Measurements from ENCODE around the gene CBFB. TPM values are rescaled to one million over a fixed set of nuclear protein-coding genes. Genes with fewer than 3 reads are reported as not detected.

The CBFB gene
- total RNA-seq, 1 experiment from 2014 or later = 185 TPM

DNA sequence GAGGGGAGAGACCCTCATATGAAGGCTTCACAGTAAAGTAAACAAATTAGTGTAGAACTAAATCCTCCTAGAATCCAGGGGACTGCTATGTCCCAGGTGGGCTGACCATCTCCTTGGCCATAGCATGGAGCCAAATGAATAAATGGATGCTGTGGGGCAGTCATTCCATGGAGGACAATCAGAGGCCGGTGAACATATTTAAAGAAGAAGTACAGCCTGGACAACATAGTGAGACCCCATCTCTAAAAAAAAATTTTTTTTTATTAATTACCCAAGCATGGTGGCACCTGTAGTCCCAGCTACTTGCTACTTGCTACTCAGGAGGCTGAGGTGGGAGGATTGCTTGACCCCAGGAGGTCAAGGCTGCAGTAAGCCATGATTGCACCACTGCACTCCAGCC is 5.3 kb upstream of the CBFB start:
- Histone ChIP-seq H3K27ac (ENCODE audit: low read depth, low read length, poor library complexity, severe bottlenecking) (no peak overlapping the region), H3K4me3 (ENCODE audit: low read depth, low read length, poor library complexity, severe bottlenecking) (no peak overlapping the region), H3K4me1 (ENCODE audit: insufficient read depth, low read length, poor library complexity, severe bottlenecking) (peaks cover 14% of the 10 kb centered on the region), H3K36me3 (ENCODE audit: insufficient read depth, low read length, poor library complexity, severe bottlenecking) (no peaks in the 10 kb centered on the region), H3K9me3 (ENCODE audit: low read depth, low read length, poor library complexity, severe bottlenecking) (no peaks in the 10 kb centered on the region), H3K27me3 (replicated peaks; ENCODE audit: insufficient read depth, low read depth, low read length, poor library complexity) (no peaks in the 10 kb centered on the region)
- POLR2A ChIA-PET (ENCODE audit: low non-redundant PET) = no interaction called here
- CTCF ChIA-PET = no interaction called here
- DNase-seq (ENCODE audit: low spot score) = no peak
- no peak for TF ChIP-seq EZH2 (IDR thresholded peaks at IDR 0.05; ENCODE audit: borderline replicate concordance, low read depth, low read length, poor library complexity, severe bottlenecking)
- TF ChIP-seq, protein P1, sequence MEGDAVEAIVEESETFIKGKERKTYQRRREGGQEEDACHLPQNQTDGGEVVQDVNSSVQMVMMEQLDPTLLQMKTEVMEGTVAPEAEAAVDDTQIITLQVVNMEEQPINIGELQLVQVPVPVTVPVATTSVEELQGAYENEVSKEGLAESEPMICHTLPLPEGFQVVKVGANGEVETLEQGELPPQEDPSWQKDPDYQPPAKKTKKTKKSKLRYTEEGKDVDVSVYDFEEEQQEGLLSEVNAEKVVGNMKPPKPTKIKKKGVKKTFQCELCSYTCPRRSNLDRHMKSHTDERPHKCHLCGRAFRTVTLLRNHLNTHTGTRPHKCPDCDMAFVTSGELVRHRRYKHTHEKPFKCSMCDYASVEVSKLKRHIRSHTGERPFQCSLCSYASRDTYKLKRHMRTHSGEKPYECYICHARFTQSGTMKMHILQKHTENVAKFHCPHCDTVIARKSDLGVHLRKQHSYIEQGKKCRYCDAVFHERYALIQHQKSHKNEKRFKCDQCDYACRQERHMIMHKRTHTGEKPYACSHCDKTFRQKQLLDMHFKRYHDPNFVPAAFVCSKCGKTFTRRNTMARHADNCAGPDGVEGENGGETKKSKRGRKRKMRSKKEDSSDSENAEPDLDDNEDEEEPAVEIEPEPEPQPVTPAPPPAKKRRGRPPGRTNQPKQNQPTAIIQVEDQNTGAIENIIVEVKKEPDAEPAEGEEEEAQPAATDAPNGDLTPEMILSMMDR (conservative IDR thresholded peaks at IDR 0.05; ENCODE audit: low read depth, low read length) = no peak
- intact Hi-C loops (cut with micrococcal nuclease; ENCODE audit: unreplicated experiment) = no loop called here
- no TSS peak for BruUV-seq (replicated peaks)

DNA sequence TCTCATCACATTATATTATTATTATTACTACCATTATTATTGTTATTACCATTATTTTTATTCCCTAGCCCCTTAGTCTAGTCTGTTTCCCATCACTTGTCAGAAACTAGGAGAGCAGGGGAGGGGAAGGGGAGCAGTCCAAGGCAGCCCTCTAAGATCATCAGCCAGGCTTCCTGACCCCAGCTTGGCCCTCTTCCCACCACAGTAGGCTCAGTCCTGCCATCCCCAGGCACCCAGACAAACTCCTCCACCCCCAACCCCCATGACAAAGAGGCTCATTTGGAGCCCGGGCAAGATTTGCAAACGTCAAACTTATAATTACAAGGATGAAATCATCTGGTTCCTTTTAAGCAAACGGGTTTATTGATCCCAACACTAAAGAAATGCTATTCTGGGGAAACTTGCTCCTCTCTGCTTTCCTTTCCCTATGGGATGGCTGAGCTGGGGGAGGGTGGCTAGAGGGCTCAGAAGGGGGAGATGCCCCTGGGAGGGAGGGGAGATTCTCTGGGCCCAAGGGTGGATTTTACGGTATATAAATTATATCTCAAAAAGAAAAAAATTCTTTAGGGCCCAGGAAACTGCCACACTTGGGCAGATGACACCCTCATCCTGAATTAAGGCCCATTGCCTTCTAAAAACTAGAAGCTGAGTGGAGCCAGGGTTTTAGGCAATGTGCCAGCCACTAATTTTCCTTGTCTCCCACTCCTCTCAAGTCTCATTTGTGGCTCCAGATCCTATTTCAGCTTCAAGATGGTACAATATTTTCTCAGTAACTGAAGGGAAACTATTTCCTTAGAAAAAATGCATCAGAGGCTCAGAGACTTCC is 4.4 kb upstream of the CBFB start:
- CTCF ChIA-PET = no interaction called here
- POLR2A ChIA-PET (ENCODE audit: low non-redundant PET) = no interaction called here

DNA sequence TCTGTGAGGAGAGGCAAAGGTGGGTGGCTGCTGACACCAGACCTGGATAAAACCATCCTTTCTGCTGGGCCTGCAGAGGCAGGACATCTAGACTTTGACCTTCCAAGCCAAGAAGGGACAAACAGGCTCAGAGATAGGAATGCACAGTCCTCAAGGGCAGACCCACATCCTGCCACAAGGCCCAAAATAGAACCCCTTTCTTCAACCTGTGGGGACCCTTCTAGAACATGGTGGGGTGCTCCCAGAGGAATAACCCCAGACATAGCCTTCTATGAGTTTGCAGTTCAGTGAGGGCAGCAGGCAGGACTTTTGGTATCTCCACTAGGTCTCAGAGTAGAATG is 3.8 kb upstream of the CBFB start:
- POLR2A ChIA-PET (ENCODE audit: low non-redundant PET) = no interaction called here
- TF ChIP-seq, protein P1 (conservative IDR thresholded peaks at IDR 0.05; ENCODE audit: low read depth, low read length) = no peak
- no peak for TF ChIP-seq EZH2 (IDR thresholded peaks at IDR 0.05; ENCODE audit: borderline replicate concordance, low read depth, low read length, poor library complexity, severe bottlenecking)
- Histone ChIP-seq H3K4me1 (ENCODE audit: insufficient read depth, low read length, poor library complexity, severe bottlenecking) (peaks cover 14% of the 10 kb centered on the region), H3K27me3 (replicated peaks; ENCODE audit: insufficient read depth, low read depth, low read length, poor library complexity) (no peaks in the 10 kb centered on the region), H3K36me3 (ENCODE audit: insufficient read depth, low read length, poor library complexity, severe bottlenecking) (no peaks in the 10 kb centered on the region), H3K9me3 (ENCODE audit: low read depth, low read length, poor library complexity, severe bottlenecking) (no peaks in the 10 kb centered on the region), H3K4me3 (ENCODE audit: low read depth, low read length, poor library complexity, severe bottlenecking) (no peak overlapping the region), H3K27ac (ENCODE audit: low read depth, low read length, poor library complexity, severe bottlenecking) (peak overlapping the region; percentile 72)
- intact Hi-C loops (cut with micrococcal nuclease; ENCODE audit: unreplicated experiment) = no loop called here
- CTCF ChIA-PET = no interaction called here
- no peak for DNase-seq (ENCODE audit: low spot score)
- no TSS peak for BruUV-seq (replicated peaks)

More for the DNA sequence above, 4.4 kb upstream of the CBFB start:
- no TSS peak for BruUV-seq (replicated peaks)
- TF ChIP-seq EZH2 (IDR thresholded peaks at IDR 0.05; ENCODE audit: borderline replicate concordance, low read depth, low read length, poor library complexity, severe bottlenecking) = no peak
- TF ChIP-seq, protein P1 (conservative IDR thresholded peaks at IDR 0.05; ENCODE audit: low read depth, low read length) = no peak
- Histone ChIP-seq H3K36me3 (ENCODE audit: insufficient read depth, low read length, poor library complexity, severe bottlenecking) (no peaks in the 10 kb centered on the region), H3K4me1 (ENCODE audit: insufficient read depth, low read length, poor library complexity, severe bottlenecking) (peaks cover 14% of the 10 kb centered on the region), H3K27ac (ENCODE audit: low read depth, low read length, poor library complexity, severe bottlenecking) (peak overlapping the region; percentile 72), H3K4me3 (ENCODE audit: low read depth, low read length, poor library complexity, severe bottlenecking) (no peak overlapping the region), H3K9me3 (ENCODE audit: low read depth, low read length, poor library complexity, severe bottlenecking) (no peaks in the 10 kb centered on the region), H3K27me3 (replicated peaks; ENCODE audit: insufficient read depth, low read depth, low read length, poor library complexity) (no peaks in the 10 kb centered on the region)
- DNase-seq (ENCODE audit: low spot score) = peak; percentile 67
- intact Hi-C loops (cut with micrococcal nuclease; ENCODE audit: unreplicated experiment) = no loop called here
